Suppressor macrophage treated with lipopolysaccharide for 1 hour (primary cell): ENCODE data around the gene EBF4.

Experiments
- DNase-seq, 3 donors: peaks; one replicate each; pipeline ENCODE4 v3.0.0-alpha.2; 2020 to 2022

The EBF4 gene

GRCh38 chr20:2745060-2745910 lies 52.7 kb downstream of the EBF4 start:
- no peak for DNase-seq

- DNase-seq, result no peak
Measured at GRCh38 chr20:2745936-2746635, 53.5 kb downstream of the EBF4 start.

GRCh38 chr20:2746636-2747265 lies 54.2 kb downstream of the EBF4 start:
- DNase-seq, result no peak

DNA sequence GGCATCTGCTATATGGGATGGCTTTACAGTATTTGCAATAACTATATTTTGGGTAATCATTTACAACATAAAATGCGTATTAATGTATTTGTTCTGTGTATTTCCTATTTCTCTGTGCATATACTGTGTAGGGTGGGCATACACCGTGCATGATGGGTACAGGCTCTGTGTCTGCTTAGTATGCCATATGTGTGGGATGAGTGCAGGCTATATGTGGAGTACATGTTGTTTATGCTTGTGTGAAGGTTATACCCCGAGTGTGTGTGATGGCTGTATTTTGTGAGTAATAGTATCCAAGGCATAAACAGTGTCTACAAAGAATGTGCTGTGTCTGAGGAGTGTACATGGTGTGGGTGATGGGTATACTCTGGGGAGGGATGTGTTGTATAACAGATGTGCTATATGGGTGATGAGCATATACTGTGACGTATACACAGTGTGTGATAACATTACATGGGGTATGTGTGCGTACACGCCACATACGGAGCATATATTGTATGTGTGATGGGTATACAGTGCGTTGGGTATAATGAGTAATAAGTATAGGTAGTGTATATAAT lies 55.2 kb downstream of the EBF4 start:
- no peak for DNase-seq

- DNase-seq, result no peak
Measured at GRCh38 chr20:2748551-2749342, 56.2 kb downstream of the EBF4 start.

- no peak for DNase-seq
Measured at GRCh38 chr20:2749343-2749950, 56.9 kb downstream of the EBF4 start.

- DNase-seq, result no peak
Measured at GRCh38 chr20:2749951-2750490, 57.4 kb downstream of the EBF4 start.

- DNase-seq, result peak; percentile 83 to 87 (median 86)
Measured at GRCh38 chr20:2750491-2751251, 58.1 kb downstream of the EBF4 start.

GRCh38 chr20:2751347-2751877 lies 58.8 kb downstream of the EBF4 start:
- DNase-seq, result peak in 2 of 3 donors; percentile 25 to 31

DNA sequence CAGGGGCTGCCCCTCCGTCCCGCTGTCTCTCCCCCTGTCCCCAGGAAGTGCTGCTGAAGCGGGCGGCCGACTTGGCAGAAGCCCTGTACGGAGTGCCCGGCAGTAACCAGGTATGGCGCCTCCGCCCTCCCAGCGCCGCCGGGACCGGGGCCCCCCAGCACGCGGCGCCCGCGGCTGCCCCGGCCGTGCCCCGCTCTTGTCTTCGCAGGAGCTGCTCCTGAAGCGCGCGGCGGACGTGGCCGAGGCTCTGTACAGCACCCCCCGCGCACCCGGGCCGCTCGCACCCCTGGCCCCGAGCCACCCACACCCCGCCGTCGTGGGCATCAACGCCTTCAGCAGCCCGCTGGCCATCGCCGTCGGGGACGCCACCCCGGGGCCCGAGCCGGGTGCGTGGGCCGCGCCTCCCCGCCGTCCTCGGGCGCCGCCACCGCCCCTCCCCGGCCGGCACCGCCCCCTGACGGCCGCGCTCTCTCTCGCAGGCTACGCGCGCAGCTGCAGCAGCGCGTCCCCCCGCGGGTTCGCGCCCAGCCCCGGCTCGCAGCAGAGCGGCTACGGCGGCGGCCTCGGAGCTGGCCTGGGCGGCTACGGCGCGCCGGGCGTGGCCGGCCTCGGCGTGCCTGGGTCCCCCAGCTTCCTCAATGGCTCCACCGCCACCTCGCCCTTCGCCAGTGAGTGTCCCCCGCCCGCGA lies 59.4 kb downstream of the EBF4 start:
- DNase-seq, result peak; percentile 34 to 74 (median 51)

GRCh38 chr20:2752567-2753460 lies 60.2 kb downstream of the EBF4 start:
- peak; percentile 56 to 77 (median 65) for DNase-seq

GRCh38 chr20:2753461-2754040 lies 61.0 kb downstream of the EBF4 start:
- DNase-seq, result no peak

GRCh38 chr20:2754424-2754823 lies 61.8 kb downstream of the EBF4 start:
- no peak for DNase-seq

- DNase-seq, result no peak
Measured at GRCh38 chr20:2755451-2756055, 63.0 kb downstream of the EBF4 start.

- DNase-seq, result peak; percentile 30 to 42 (median 40)
Measured at GRCh38 chr20:2756056-2756611, 63.6 kb downstream of the EBF4 start.

DNA sequence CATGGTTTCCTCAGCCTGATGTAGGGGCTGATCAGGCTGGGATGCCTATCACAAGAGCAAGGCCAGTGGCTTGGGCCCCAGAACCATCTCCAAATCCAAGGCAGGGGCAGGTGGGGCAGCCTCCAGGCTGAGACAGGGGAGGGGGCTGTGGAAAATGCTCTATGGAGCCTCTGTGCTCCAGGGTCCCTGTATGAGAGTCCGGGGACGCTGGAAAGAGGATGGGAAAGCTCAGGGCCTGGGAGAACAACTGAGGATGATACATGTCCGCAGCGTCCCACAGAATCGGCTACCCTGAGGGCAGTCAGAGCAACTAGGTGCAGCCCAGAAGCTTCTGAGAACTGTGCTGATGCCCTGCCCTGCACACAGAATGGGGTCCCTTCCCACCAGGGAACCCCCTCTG lies 64.4 kb downstream of the EBF4 start:
- no peak for DNase-seq

- no peak for DNase-seq
Measured at GRCh38 chr20:2757969-2758368, 65.4 kb downstream of the EBF4 start.

DNA sequence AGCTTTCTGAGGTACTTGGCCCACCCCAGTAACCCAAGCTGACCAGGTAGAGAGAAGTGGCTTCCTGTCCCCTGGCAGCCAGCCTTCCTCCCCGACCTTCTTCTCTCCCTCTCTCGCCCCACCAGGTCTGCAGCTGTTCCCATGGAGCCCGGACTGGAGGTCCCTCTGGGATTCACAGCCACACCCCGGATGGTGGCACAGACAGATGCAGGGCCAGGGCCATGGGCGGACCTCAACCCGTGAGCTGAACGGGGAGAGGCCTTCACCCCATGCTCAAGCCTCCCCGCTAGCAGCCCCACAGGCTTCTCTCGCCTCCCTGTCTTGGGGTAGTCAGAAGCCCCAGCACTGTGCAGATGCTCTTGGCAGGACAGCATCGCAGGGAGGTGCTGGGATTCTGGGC lies 66.6 kb downstream of the EBF4 start:
- DNase-seq, result no peak
